Raji (cell line): ENCODE results near the gene MAPK9.

Source experiments
- POLR2A ChIP-seq: IDR thresholded peaks from 2 replicates; pipeline ENCODE4 v1.6.1; 2011; ENCODE audit warnings: low read depth, low read length, control low read depth; ENCODE audit not compliant: insufficient read depth

Gene MAPK9

GRCh38 chr5:180194410-180195345 is 97.2 kb downstream of the MAPK9 start:
- TF ChIP-seq POLR2A: no peak

GRCh38 chr5:180193749-180194375 is 98.0 kb downstream of the MAPK9 start:
- no peak for TF ChIP-seq POLR2A

GRCh38 chr5:180191716-180192115 is 100.2 kb downstream of the MAPK9 start:
- TF ChIP-seq POLR2A: no peak

GRCh38 chr5:180187767-180188166 is 104.1 kb downstream of the MAPK9 start:
- TF ChIP-seq POLR2A: no peak
